IPS DF 4.7 (cell line): Measurements from ENCODE around the gene CSMD2.

Source experiments
- DNase-seq: peaks from one replicate; pipeline ENCODE4 v3.0.0-alpha.2; 2013; ENCODE audit warnings: low spot score; ENCODE audit errors: extremely low read depth

Gene CSMD2

DNA sequence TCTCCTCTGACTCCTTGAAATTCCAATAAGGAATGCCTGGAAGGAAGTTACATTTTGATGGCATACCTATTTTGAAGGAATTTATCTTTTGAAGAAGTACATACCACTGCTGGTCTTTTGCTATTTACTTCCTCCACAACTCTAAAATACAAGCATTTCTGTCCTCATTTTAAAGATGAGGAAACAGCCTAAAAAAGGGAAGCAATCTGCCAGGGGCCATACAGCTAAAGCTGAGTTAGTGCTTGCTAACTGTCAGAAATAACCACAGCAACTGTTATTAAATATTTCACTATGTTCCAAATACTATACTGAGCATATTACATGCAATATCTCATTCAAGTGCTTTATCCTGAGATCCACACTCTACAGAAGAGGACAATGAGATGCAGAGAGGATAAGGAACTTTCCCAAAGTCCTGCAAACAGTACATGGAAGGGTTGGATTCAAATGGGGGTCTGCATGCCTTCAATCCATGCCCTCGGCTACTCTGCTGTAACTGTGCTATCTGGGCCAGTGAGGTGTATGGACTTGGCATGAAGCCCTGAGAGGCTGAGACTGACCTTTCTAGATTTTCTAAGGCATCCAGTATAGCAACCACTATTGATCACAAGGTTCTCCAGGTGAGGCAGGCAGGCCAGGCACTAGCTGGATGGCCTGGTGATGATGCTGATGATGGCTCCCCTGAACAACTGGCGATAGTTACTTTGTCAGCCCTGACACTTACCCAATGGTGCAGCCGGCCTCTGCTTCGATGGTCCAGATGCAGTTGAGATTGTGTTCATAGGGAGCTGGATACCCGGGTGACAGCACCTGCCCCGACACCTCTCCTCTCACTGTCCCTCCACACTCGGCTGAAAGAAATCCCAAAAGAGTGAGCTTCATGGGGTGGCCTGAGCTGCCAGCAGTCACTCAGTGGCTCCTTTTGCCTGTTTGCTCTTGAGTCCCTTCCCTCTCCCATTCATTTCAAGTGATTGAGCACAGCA lies 472.5 kb downstream of the CSMD2 start:
- DNase-seq = no peak

GRCh38 chr1:33687000-33687399 lies 478.0 kb downstream of the CSMD2 start:
- DNase-seq = no peak

DNA sequence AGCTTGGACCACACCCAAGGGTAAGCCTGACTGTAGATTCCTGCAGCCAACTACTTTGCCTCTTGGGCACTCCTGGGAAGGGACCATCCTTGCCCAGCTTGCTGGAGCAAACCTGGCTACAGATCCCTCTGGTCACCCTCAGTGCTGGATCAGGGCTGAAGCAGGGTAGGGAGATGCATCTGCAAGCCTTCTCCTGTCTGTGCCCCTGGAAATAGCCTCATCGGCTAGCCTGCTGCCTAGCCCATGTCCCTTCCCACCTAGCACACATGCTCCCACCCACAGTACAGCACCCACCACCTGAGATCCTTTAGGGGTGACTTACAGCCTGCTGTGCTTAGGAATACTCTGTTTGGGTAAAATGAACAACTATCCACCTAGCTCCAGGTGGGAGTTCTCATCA lies 478.5 kb downstream of the CSMD2 start:
- DNase-seq = no peak

GRCh38 chr1:33685256-33685655 lies 479.8 kb downstream of the CSMD2 start:
- no peak for DNase-seq

DNA sequence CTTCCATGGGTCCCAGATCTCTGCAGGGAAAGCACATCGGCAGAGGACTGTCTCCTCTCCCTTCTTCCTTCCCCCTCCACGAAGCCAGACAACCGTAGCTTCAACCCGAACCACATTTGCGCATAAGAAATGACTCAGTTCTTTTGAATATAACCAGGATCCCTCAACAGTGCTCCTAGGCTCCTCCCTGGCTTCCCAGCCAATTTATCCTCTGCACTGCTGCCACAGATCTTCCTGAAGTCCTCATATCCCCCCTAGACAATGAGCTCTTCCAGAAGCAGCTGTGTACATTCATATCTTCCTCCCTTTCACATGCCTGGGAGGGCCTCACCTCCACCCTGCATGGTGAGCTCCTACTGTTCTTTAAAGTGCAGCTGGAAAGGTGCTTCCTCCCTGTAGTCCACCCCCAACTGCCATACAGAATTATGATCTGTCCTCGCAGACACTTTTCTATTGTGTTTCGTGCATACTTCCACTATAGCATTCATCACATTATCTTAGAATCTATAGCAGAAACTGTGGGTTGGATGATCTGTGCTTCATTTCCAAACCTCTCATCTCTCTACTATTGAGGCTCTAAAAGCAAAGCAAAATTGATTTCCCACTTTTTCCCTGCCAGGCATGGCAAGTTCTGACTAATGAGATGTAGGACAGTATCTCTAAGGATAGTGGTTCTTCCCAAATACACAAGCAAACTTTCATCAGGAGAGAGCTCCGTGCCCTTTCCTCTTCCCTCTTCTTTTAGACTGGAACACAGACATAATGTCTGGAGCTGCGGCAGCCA lies 480.4 kb downstream of the CSMD2 start:
- no peak for DNase-seq

DNA sequence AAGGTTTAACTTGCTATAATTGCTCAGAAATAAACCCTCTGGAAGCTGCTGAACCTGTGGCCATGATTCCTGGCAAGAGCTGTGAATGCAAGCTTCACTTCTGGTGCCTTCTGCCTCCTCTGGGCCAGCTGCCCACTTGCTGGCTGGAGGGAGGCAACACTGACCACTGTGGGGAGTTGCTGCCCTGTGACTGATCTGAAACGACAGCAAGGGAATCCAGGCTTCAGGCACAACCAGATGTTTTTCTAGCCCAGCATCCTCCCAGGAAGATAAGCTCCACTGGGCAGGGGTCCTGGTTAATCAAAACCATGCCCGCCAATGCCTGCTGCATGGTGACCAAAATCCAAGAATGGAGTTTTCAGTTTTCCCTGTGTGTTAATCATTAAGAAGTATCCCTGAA lies 481.1 kb downstream of the CSMD2 start:
- no peak for DNase-seq

GRCh38 chr1:33682371-33682770 lies 482.7 kb downstream of the CSMD2 start:
- DNase-seq = no peak

DNA sequence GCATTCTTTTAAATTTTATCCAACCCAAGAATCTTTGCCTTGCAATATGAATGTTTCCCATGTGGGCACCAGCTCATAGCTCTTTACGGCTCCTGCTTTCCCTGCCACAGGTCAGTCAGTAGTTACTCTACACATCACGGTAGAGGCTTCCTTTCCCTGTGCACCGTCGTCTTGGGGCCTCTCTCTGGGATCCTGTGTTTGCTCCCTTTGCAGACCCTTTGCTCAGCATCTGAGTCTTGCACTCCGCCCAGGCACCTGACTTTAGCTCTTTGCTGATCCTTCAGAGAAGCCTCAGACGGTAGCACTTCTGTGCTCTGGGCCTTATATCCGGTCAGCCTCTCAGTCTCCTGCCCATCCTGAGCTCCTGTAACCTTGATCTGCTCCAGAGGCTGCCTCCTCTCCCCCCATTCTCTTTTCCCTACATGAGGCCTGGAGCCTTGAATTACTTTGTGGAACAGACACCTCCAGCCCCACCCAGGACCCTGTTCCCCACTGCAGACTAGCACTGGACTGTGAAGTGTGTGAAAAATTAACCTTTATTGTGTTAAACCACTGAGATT lies 484.7 kb downstream of the CSMD2 start:
- no peak for DNase-seq

GRCh38 chr1:33670567-33670966 lies 494.5 kb downstream of the CSMD2 start:
- DNase-seq = no peak

DNA sequence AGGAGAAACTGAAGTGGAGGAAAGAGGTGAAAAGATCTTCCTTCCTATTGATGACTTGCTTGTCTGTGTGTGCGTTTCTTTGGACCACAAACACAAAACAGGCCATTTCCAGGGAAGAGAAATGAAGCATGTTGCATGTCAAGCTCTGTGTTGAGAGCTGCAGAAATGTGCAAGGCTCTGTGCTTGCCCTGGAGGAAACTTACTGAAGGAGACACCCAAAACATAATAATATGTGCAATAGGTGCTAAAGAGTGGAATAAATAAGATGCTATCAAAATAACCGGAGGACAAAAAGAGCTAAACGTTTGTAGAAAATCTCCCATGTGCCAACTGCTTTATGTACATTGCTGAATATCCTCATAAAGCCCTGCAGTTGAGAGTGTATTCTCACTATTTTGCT lies 496.3 kb downstream of the CSMD2 start:
- DNase-seq = no peak

- no peak for DNase-seq
These were observed 497.4 kb downstream of the CSMD2 start for GRCh38 chr1:33667386-33668282.

GRCh38 chr1:33666616-33667015 lies 498.4 kb downstream of the CSMD2 start:
- no peak for DNase-seq

GRCh38 chr1:33661811-33662454 lies 503.1 kb downstream of the CSMD2 start:
- no peak for DNase-seq

GRCh38 chr1:33660956-33661355 lies 504.1 kb downstream of the CSMD2 start:
- no peak for DNase-seq

- DNase-seq = no peak
These were observed 504.8 kb downstream of the CSMD2 start for GRCh38 chr1:33660244-33660643.

- no peak for DNase-seq
These were observed 505.4 kb downstream of the CSMD2 start for GRCh38 chr1:33659641-33660040.

DNA sequence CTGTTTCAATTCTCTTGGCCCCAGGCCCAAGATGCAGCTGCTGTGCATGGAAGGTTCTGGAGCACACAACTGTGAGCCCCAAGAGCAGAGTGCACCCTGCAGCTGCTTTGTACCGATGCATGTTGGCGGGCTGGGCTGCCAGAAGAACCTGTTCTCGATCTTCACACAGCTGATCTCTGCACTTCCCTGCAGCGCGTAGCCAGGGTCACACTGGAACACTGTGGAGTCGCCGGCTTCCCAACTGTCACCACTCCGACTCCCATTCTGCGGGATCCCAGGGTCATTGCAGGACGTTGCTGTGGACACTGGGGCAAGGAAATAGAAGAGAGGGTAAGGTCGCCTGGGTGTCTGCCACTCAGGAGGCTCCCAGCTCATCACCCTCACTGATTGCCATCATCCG lies 507.2 kb downstream of the CSMD2 start:
- DNase-seq = no peak

GRCh38 chr1:33656467-33657005 lies 508.5 kb downstream of the CSMD2 start:
- no peak for DNase-seq

GRCh38 chr1:33655496-33655895 lies 509.5 kb downstream of the CSMD2 start:
- DNase-seq = no peak

- no peak for DNase-seq
These were observed 510.7 kb downstream of the CSMD2 start for GRCh38 chr1:33654267-33654834.
